ENCODE data around the gene KNOP1. TPM values are rescaled to one million over a fixed set of nuclear protein-coding genes. Genes with fewer than 3 reads are reported as not detected.

Gene KNOP1
- total RNA-seq, 2 donors from 2014 or later: 14.2 to 28.0 TPM

GRCh38 chr16:19708296-19709205, 9.5 kb downstream of the KNOP1 start:
- Histone ChIP-seq H3K27ac (no peak overlapping the region), H3K9me3 (no peaks in the 10 kb centered on the region), H3K4me3 (no peak overlapping the region), H3K36me3 (peaks cover 8% of the 10 kb centered on the region), H3K4me1 (no peaks in the 10 kb centered on the region), H3K9ac (ENCODE audit: low read depth in 2 of 2, low read length in 2 of 2) (no peak overlapping the region), H3K27me3 (no peaks in the 10 kb centered on the region)
- TF ChIP-seq CTCF (IDR thresholded peaks at IDR 0.05): no peak
- DNase-seq: no peak
- intact Hi-C loops (cut with DNase I): no loop called here

DNA sequence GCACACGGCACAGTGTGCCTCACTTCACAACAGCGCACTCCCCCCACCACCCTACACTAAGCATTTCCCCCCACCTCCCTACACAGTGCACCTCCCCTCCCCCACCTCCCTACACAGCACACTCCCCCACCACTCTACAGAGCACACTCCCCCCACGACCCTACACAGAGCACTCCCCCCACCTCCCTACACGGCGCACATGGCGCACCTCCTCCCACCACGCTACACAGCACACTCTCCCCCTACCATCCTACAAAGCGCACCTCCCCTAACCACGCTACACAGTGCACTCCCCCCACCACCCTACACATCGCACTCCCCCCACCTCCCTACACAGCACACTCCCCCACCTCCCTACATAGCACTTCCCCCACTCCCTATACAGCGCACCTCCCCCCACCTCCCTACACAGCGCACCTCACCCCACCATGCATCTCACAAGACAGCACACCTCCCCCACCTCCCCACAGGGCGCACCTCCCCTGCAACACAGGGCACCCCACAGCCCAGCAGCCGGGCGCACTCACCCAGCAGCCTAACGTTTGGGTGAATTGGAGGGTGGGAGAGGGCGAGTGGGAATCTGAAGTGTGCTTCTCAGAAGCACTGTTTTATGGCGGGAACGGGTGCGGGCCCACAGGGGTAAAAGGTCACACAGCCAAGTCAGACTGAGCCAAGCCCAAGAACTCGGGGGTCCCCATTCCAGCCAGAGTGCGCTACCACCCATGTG, 10.3 kb downstream of the KNOP1 start:
- no peak overlapping the region for H3K27ac ChIP-seq
- no peak for TF ChIP-seq CTCF (IDR thresholded peaks at IDR 0.05)
- no peak overlapping the region for H3K4me3 ChIP-seq
- H3K9ac ChIP-seq (ENCODE audit: low read depth in 2 of 2, low read length in 2 of 2): no peak overlapping the region
- peaks cover 8% of the 10 kb centered on the region for H3K36me3 ChIP-seq
- no peak for DNase-seq
- no peaks in the 10 kb centered on the region for H3K4me1 ChIP-seq
- intact Hi-C loops (cut with DNase I): no loop called here
- no peaks in the 10 kb centered on the region for H3K27me3 ChIP-seq
- H3K9me3 ChIP-seq: no peaks in the 10 kb centered on the region

GRCh38 chr16:19706846-19707245, 11.2 kb downstream of the KNOP1 start:
- no peaks in the 10 kb centered on the region for H3K4me1 ChIP-seq
- H3K4me3 ChIP-seq: no peak overlapping the region
- intact Hi-C loops (cut with DNase I): no loop called here
- H3K36me3 ChIP-seq: peaks cover 8% of the 10 kb centered on the region
- no peak overlapping the region for H3K9ac ChIP-seq (ENCODE audit: low read depth in 2 of 2, low read length in 2 of 2)
- no peaks in the 10 kb centered on the region for H3K9me3 ChIP-seq
- H3K27ac ChIP-seq: no peak overlapping the region
- TF ChIP-seq CTCF (IDR thresholded peaks at IDR 0.05): no peak
- H3K27me3 ChIP-seq: no peaks in the 10 kb centered on the region
- DNase-seq: no peak

GRCh38 chr16:19705843-19706242, 12.2 kb downstream of the KNOP1 start:
- intact Hi-C loops (cut with DNase I): no loop called here
- H3K4me1 ChIP-seq: no peaks in the 10 kb centered on the region
- peaks cover 8% of the 10 kb centered on the region for H3K36me3 ChIP-seq
- H3K27me3 ChIP-seq: no peaks in the 10 kb centered on the region
- no peak for DNase-seq
- TF ChIP-seq CTCF (IDR thresholded peaks at IDR 0.05): no peak
- H3K9me3 ChIP-seq: no peaks in the 10 kb centered on the region
- H3K9ac ChIP-seq (ENCODE audit: low read depth in 2 of 2, low read length in 2 of 2): no peak overlapping the region
- H3K27ac ChIP-seq: peak overlapping the region; percentile 61
- H3K4me3 ChIP-seq: no peak overlapping the region

DNA sequence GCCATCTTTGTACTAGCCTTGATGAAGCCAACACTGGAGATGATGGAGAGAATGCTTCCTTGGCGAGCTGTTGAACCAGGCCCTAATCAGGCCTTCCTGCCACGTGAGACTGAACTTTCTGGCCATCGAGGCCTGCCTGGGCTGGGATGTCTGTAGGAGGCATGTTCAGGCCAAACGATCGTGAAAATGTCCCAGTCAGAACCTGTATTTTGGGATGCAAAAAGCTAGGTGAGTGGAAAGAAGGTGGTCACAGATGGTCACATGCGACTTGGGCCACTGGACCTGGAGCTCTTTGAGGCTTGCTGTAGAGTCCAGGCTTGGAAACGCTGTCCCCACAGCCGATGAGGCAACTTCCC, 12.9 kb downstream of the KNOP1 start:
- Histone ChIP-seq H3K27me3 (no peaks in the 10 kb centered on the region), H3K9ac (ENCODE audit: low read depth in 2 of 2, low read length in 2 of 2) (no peak overlapping the region), H3K27ac (peak overlapping the region; percentile 61), H3K9me3 (no peaks in the 10 kb centered on the region), H3K4me3 (no peak overlapping the region), H3K4me1 (no peaks in the 10 kb centered on the region), H3K36me3 (peaks cover 6% of the 10 kb centered on the region)
- intact Hi-C loops (cut with DNase I): no loop called here
- no peak for TF ChIP-seq CTCF (IDR thresholded peaks at IDR 0.05)
- DNase-seq: no peak

Data from colonic mucosa (tissue), 4 donors.